GM18499 (cell line): Measurements from ENCODE around the gene GPR148.

Source experiments
- ATAC-seq: cut with Tn5 transposase; IDR thresholded peaks from one replicate; pipeline ENCODE4 v1.9.1; 2021; ENCODE audit warnings: moderate number of reproducible peaks; ENCODE audit not compliant: insufficient read depth, unreplicated experiment

GPR148 gene

DNA sequence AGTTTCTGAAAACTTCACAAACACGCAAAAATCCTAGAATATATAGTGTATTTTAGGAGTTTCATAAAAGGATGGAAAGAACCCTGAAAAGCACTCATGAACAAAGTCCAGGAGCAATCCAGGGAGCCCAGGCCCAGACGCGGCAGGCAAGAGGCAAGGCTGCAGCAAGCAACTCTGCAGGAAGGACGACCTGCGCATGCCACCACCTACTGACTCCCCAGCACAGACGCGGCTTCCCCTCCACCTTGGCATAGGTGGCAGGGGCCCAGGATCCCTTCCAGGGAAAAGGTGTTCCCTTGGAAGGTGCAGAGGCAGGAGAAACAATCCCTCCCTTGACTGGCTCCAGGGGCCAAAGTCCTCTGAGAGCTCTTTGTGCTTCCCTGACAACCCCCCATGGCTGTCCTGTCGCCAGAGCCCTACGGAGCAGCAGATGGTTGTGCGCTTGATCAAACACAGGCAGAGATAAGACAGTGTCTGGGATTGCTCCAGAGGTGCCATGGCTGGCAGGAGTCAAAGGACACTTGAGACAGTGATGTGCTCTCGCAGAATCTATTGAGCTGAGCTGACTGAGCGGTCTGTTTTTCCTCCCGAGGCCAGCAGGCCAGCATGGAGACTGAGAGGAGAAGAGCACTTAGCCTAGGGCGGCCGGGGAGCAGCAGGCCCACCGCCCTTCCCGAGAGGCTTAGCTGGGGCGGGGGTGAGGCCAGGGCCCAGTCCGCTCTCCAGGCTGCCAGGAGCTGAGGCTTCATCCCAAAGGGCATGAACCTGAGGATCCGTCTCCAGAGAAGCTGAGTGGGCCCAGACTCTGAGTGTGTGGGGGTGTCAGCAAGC is 15.6 kb downstream of the GPR148 start:
- no peak for ATAC-seq

DNA sequence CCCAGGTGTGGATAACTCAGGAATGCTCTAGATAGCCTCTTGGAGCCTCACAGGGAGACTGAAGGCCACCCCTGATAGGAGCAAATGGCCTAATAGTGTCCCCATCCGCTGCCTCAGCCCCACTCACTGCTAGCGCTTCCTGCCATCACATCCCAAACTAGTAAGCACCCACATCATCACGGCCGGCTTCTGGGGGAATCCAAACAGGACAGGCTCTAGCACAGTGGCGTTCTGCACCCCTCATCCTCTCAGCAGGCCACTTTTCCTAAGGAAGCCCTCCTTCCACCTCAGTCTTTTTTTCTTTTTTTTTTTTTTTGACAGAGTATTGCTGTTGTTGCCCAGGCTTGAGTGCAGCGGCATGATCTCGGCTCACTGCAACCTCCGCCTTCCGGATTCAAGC is 20.2 kb downstream of the GPR148 start:
- ATAC-seq = no peak

DNA sequence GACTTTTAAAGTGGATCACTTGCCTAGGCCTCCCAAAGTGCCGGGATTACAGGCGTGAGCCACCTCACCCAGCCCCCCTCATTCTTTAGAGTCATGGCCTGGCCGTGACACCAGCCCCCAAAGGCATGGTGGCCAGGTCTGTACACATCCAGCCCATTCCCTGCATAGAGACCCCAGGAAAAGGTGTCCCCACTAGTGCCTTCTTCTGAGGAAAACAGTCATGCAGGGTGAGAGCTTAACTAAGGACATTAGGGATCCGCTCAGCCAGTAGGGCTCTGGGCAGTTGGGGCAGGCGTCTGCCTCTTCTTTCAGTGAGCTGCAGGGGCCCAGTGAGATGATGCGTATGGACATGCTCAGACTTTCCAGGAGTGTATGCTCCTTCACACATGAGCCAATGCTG is 20.8 kb downstream of the GPR148 start:
- no peak for ATAC-seq

- ATAC-seq = no peak
Measured at GRCh38 chr2:130754811-130755210, 25.9 kb downstream of the GPR148 start.

- ATAC-seq = no peak
Measured at GRCh38 chr2:130755256-130756052, 26.6 kb downstream of the GPR148 start, which contains the start of gene AMER3. Gene AMER3 (plus strand): TSS chr2:130755540. CDS start chr2:130762073, 6,533 bp downstream.

DNA sequence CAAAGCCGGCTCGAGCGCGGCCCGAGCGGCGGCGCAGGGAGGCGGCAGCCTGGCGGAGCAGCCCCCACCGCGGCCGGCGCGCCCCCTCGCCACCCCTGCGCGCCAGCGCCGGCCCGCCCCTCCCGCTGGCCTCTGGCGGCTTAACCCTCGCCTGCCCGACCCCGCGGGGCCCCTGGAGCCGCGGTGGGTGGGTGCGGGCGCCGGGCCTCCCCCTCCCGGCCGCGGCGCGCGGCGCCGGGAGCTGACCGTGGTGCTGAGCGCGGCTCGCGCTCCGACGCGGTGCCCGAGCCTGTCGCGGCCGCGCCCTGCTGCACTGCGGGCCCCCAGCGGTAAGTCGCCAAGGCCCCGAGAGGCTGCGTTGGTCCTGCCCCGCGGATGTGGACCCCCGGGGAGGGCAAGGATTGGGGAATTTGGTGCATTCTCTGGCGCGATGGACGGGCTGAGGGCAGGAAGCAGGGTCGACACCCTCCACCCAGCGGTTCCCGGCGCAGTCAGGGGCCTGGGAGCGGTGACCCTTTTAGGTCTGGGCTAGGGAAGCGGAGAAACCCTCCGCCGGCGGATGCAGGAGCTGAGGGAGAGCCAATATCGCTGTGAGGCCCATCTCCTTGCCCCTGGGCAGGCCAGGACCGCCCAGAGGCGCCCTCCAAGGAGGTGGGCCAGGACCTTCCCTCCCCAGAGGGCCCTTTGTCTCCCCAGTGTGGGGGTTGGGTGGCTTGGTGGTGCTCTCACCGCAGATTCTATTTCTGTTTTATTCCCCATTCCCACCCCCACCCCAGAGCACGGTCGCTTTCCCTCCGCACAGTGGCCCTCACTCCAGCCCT is 27.4 kb downstream of the GPR148 start:
- no peak for ATAC-seq

GRCh38 chr2:130756874-130757668 is 28.2 kb downstream of the GPR148 start:
- ATAC-seq = no peak

GRCh38 chr2:130759906-130760753 is 31.3 kb downstream of the GPR148 start:
- ATAC-seq = no peak

- no peak for ATAC-seq
Measured at GRCh38 chr2:130760754-130761751, 32.2 kb downstream of the GPR148 start.

DNA sequence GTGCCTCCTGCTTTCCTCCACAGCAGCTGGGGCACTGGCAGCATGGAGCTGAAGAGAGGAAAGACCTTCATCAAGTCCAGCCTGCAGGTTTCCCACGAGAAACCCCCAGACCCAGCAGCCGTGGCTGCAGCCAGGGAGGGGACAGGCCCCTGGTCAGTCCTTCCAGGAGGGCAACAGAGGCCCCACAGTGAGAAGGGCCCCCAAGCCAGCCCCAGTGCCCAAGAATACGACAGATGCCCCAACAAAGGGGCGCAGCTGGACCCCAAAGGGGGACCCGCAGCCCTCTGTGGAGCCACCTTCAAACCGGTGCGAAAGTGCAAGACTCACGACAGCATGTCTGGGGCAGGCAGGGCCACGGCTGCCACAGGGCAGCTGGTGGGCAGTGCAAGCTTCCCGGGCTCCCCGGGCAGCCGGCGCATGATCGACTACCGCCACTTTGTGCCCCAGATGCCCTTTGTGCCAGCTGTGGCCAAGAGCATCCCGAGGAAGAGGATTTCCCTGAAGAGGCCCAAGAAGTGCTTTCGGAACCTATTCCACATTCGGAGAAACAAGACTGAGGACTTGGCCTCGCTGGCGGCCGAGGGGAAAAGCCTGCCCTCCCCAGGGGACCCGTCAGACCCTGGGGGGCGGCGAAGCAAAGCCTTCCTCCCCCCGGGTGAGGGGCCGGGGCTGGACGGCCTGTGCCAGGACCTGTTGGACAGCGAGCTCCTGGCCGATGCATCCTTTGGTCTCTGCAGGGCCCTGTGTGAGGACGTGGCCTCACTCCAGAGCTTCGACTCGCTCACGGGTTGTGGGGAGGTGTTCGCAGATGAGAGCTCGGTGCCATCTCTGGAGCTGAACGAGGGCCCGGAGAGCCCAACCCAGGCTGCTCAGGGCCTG is 33.4 kb downstream of the GPR148 start:
- ATAC-seq = no peak

GRCh38 chr2:130762910-130763385 is 34.1 kb downstream of the GPR148 start:
- ATAC-seq = no peak

GRCh38 chr2:130763405-130763804 is 34.5 kb downstream of the GPR148 start:
- ATAC-seq = no peak

- no peak for ATAC-seq
Measured at GRCh38 chr2:130764035-130764820, 35.4 kb downstream of the GPR148 start.

- no peak for ATAC-seq
Measured at GRCh38 chr2:130764821-130765115, 35.9 kb downstream of the GPR148 start.

DNA sequence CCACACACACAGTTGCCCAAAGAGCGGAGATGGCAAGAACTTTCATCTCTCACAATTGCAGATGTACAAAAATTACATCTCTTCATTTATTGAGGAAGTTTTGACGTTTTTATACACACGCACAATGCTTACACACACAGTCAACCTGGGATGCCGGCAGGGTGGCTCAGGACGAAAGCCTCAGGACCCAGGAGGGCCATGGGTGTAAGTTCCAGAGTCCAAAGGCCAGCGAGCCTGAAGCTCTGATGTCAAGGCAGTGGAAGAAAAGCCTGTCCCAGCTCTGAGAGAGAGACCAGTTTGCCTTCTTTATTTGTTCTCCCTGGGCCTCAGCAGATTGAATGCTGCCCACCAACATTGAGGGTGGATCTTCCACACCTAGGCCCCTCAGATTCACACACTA is 36.6 kb downstream of the GPR148 start:
- no peak for ATAC-seq

GRCh38 chr2:130766037-130766436 is 37.2 kb downstream of the GPR148 start:
- ATAC-seq = no peak
